Aorta (tissue), 4 donors: ENCODE results near the gene HK1. TPM values are rescaled to one million over a fixed set of nuclear protein-coding genes. Genes with fewer than 3 reads are reported as not detected.

Experiments used
- polyA plus RNA-seq, 2 donors: library from polyadenylated mRNA; stranded (reverse); fragments of 200-250 nt; gene quantifications; one replicate each; pipeline ENCODE4 v1.2.3, GENCODE V29; 2013
- total RNA-seq, 2 donors: library from RNA; stranded (reverse); fragmentation: NEBNext Ultra II Directional; extraction: Animal tissue kit (Norgen Biotek cat#: 25700); gene quantifications; one replicate each; pipeline ENCODE4 v1.2.1, GENCODE V29; 2021
- donor health status: healthy with polysubstance abuse.
- donor health status: Bipolar disorder and iron deficiency.
- donor health status: DM: no; HTN: no; CAD: no.
- donor health status: DM: yes; HTN: yes; CAD: no.

The HK1 gene
- total and polyA plus RNA-seq, 4 donors = 41.7 to 133 (median 92.2) TPM

Other genes with a start within 250 kb of the HK1 start
- 100 to 1,000 TPM; 168 to 230 TPM for gene SRGN, start 190.4 kb upstream of the HK1 start, total RNA-seq
- gene SRGN, start 190.4 kb upstream of the HK1 start, polyA plus RNA-seq = 100 to 1,000 TPM; 121 to 176 TPM
- gene VPS26A, start 154.3 kb upstream of the HK1 start, total RNA-seq = 10 to 100 TPM; 47.4 to 49.2 TPM
- 10 to 100 TPM; 31.9 to 42.4 TPM for gene VPS26A, start 154.3 kb upstream of the HK1 start, polyA plus RNA-seq
- 10 to 100 TPM; 21.4 to 28.2 TPM for gene SUPV3L1, start 98.3 kb upstream of the HK1 start, total RNA-seq
- 10 to 100 TPM; 15.8 to 76.3 TPM for gene SUPV3L1, start 98.3 kb upstream of the HK1 start, polyA plus RNA-seq
- gene HKDC1, start 58.2 kb upstream of the HK1 start, total RNA-seq = not detected
- gene HKDC1, start 58.2 kb upstream of the HK1 start, polyA plus RNA-seq = 1 to 10 TPM in 1 of 2 donors, not detected in 1; 3.1 TPM
- gene TACR2, start 138.4 kb downstream of the HK1 start, total RNA-seq = under 1 TPM in 1 of 2 donors, not detected in 1; 0.49 TPM
- gene TACR2, start 138.4 kb downstream of the HK1 start, polyA plus RNA-seq = 1 to 10 TPM in 1 of 2 donors, under 1 TPM in 1; 0.31 to 2.5 TPM
- gene TSPAN15, start 173.0 kb downstream of the HK1 start, total RNA-seq = 10 to 100 TPM; 12.8 to 16.8 TPM
- gene TSPAN15, start 173.0 kb downstream of the HK1 start, polyA plus RNA-seq = 10 to 100 TPM in 1 of 2 donors, 1 to 10 TPM in 1; 1.8 to 10.3 TPM